Astrocyte of the spinal cord (primary cell): ENCODE measurements around the gene RLF.
"Not testable (repeated sequence)": the region's sequence is repeated elsewhere in the genome, so short reads cannot be mapped to it uniquely, and the experiment has no call there.

Source experiments
- DNase-seq: peaks from one replicate; pipeline ENCODE4 v3.0.0; 2011; ENCODE audit warnings: low read depth, low spot score
- H3K4me3 ChIP-seq: 2 replicates; pipeline ENCODE4 v1.5.1; 2011; ENCODE audit warnings: low read depth, mild to moderate bottlenecking, low read length, moderate library complexity
- CTCF ChIP-seq: IDR thresholded peaks from 2 replicates; pipeline ENCODE4 v1.5.1; 2012; ENCODE audit warnings: low read depth, mild to moderate bottlenecking, low read length, inconsistent platforms
- in situ Hi-C: cut with HindIII; loops from 2 replicates; pipeline ENCODE4 v1.10.0; 2017; ENCODE audit warnings: low sequenced_read_pairs

The RLF gene

GRCh38 chr1:40167317-40167716 lies 6.1 kb downstream of the RLF start:
- TF ChIP-seq CTCF = no peak
- in situ Hi-C loops = no loop called here

GRCh38 chr1:40171036-40171435 lies 9.8 kb downstream of the RLF start:
- no peak for TF ChIP-seq CTCF
- in situ Hi-C loops = no loop called here
- no peak overlapping the region for H3K4me3 ChIP-seq

More at GRCh38 chr1:40167317-40167716, 6.1 kb downstream of the RLF start:
- DNase-seq = no peak
- H3K4me3 ChIP-seq = no peak overlapping the region

GRCh38 chr1:40174788-40175187 lies 13.6 kb downstream of the RLF start:
- H3K4me3 ChIP-seq = no peak overlapping the region
- DNase-seq = no peak
- TF ChIP-seq CTCF = no peak
- in situ Hi-C loops = no loop called here

More at GRCh38 chr1:40171036-40171435, 9.8 kb downstream of the RLF start:
- DNase-seq = no peak

- H3K4me3 ChIP-seq, in situ Hi-C loops, DNase-seq: not testable (repeated sequence)
Observed at GRCh38 chr1:40176989-40177388, 15.8 kb downstream of the RLF start.

- DNase-seq = no peak
- no peak overlapping the region for H3K4me3 ChIP-seq
- TF ChIP-seq CTCF = no peak
- in situ Hi-C loops = no loop called here
Observed at GRCh38 chr1:40178200-40178599, 17.0 kb downstream of the RLF start.

- no peak overlapping the region for H3K4me3 ChIP-seq
- TF ChIP-seq CTCF = no peak
- in situ Hi-C loops = no loop called here
- DNase-seq = no peak
Observed at GRCh38 chr1:40179496-40180089, 18.4 kb downstream of the RLF start.

- in situ Hi-C loops = no loop called here
- H3K4me3 ChIP-seq = no peak overlapping the region
- peak; percentile 58 for TF ChIP-seq CTCF
- DNase-seq = peak; percentile 38
Observed at GRCh38 chr1:40183055-40183710, 22.0 kb downstream of the RLF start.
